Measurements from ENCODE around the gene FNDC8.
"Not testable (repeated sequence)": the region's sequence is repeated elsewhere in the genome, so short reads cannot be mapped to it uniquely, and the experiment has no call there.

FNDC8 gene

GRCh38 chr17:35135322-35135721 is 13.9 kb downstream of the FNDC8 start:
- no peak for DNase-seq (ENCODE audit: low read depth)
- no peak overlapping the region for H3K4me3 ChIP-seq (ENCODE audit: low read depth, low read length)

GRCh38 chr17:35138218-35138617 is 16.8 kb downstream of the FNDC8 start:
- DNase-seq (ENCODE audit: low read depth): no peak
- no peak overlapping the region for H3K4me3 ChIP-seq (ENCODE audit: low read depth, low read length)

GRCh38 chr17:35141681-35142466 is 20.5 kb downstream of the FNDC8 start, which contains the start of gene NLE1:
Gene NLE1 (minus strand): TSS chr17:35142303. CDS start chr17:35142275, 28 bp downstream.
- peak; percentile 54 for DNase-seq (ENCODE audit: low read depth)
- peak within 1 kb of the TSS; percentile 85 for H3K4me3 ChIP-seq (ENCODE audit: low read depth, low read length)

GRCh38 chr17:35142467-35142796 is 21.0 kb downstream of the FNDC8 start:
- DNase-seq (ENCODE audit: low read depth): no peak
- peak overlapping the region; percentile 85 for H3K4me3 ChIP-seq (ENCODE audit: low read depth, low read length)

- no peak overlapping the region for H3K4me3 ChIP-seq (ENCODE audit: low read depth, low read length)
- no peak for DNase-seq (ENCODE audit: low read depth)
Observed at GRCh38 chr17:35144840-35145239, 23.4 kb downstream of the FNDC8 start.

- no peak for DNase-seq (ENCODE audit: low read depth)
- no peak overlapping the region for H3K4me3 ChIP-seq (ENCODE audit: low read depth, low read length)
Observed at GRCh38 chr17:35146214-35146833, 24.9 kb downstream of the FNDC8 start.

GRCh38 chr17:35147375-35147905 is 26.0 kb downstream of the FNDC8 start, which contains the start of gene UNC45B:
Gene UNC45B (plus strand): TSS chr17:35147817. CDS start chr17:35148264, 447 bp downstream.
- DNase-seq (ENCODE audit: low read depth): no peak
- no peak within 1 kb of the TSS for H3K4me3 ChIP-seq (ENCODE audit: low read depth, low read length)

GRCh38 chr17:35148144-35148543 is 26.7 kb downstream of the FNDC8 start:
- H3K4me3 ChIP-seq (ENCODE audit: low read depth, low read length): no peak overlapping the region
- no peak for DNase-seq (ENCODE audit: low read depth)

GRCh38 chr17:35149941-35150340 is 28.5 kb downstream of the FNDC8 start:
- H3K4me3 ChIP-seq (ENCODE audit: low read depth, low read length): no peak overlapping the region
- DNase-seq (ENCODE audit: low read depth): no peak

- H3K4me3 ChIP-seq (ENCODE audit: low read depth, low read length); DNase-seq (ENCODE audit: low read depth): not testable (repeated sequence)
Observed at GRCh38 chr17:35151080-35151479, 29.7 kb downstream of the FNDC8 start.

GRCh38 chr17:35152421-35153140 is 31.2 kb downstream of the FNDC8 start:
- no peak for DNase-seq (ENCODE audit: low read depth)
- no peak overlapping the region for H3K4me3 ChIP-seq (ENCODE audit: low read depth, low read length)

- no peak overlapping the region for H3K4me3 ChIP-seq (ENCODE audit: low read depth, low read length)
Observed at GRCh38 chr17:35154196-35155165, 33.1 kb downstream of the FNDC8 start.

GRCh38 chr17:35155246-35155645 is 33.8 kb downstream of the FNDC8 start:
- H3K4me3 ChIP-seq (ENCODE audit: low read depth, low read length): no peak overlapping the region
- DNase-seq (ENCODE audit: low read depth): no peak

More at GRCh38 chr17:35154196-35155165, 33.1 kb downstream of the FNDC8 start:
- no peak for DNase-seq (ENCODE audit: low read depth)

GRCh38 chr17:35159940-35160339 is 38.5 kb downstream of the FNDC8 start:
- no peak overlapping the region for H3K4me3 ChIP-seq (ENCODE audit: low read depth, low read length)
- no peak for DNase-seq (ENCODE audit: low read depth)

- DNase-seq (ENCODE audit: low read depth): no peak
- no peak overlapping the region for H3K4me3 ChIP-seq (ENCODE audit: low read depth, low read length)
Observed at GRCh38 chr17:35160354-35161201, 39.2 kb downstream of the FNDC8 start.

- DNase-seq (ENCODE audit: low read depth): no peak
- no peak overlapping the region for H3K4me3 ChIP-seq (ENCODE audit: low read depth, low read length)
Observed at GRCh38 chr17:35161281-35161761, 39.9 kb downstream of the FNDC8 start.

GRCh38 chr17:35162755-35163154 is 41.3 kb downstream of the FNDC8 start:
- DNase-seq (ENCODE audit: low read depth): no peak
- H3K4me3 ChIP-seq (ENCODE audit: low read depth, low read length): no peak overlapping the region

- no peak overlapping the region for H3K4me3 ChIP-seq (ENCODE audit: low read depth, low read length)
- no peak for DNase-seq (ENCODE audit: low read depth)
Observed at GRCh38 chr17:35163886-35164285, 42.5 kb downstream of the FNDC8 start.
